Effector CD4-positive, alpha-beta T cell (primary cell): Measurements from ENCODE around the gene MFSD6L.
"Not testable (repeated sequence)": the region's sequence is repeated elsewhere in the genome, so short reads cannot be mapped to it uniquely, and the experiment has no call there.

Experiments
- DNase-seq: peaks from one replicate; pipeline ENCODE4 v3.0.0-alpha.2; 2020

MFSD6L gene

GRCh38 chr17:8825802-8826201 lies 26.6 kb upstream of the MFSD6L start:
- DNase-seq, result no peak

GRCh38 chr17:8823279-8823678 lies 24.1 kb upstream of the MFSD6L start:
- no peak for DNase-seq

- DNase-seq, result no peak
Observed at GRCh38 chr17:8822401-8823035, 23.4 kb upstream of the MFSD6L start.

GRCh38 chr17:8821446-8822105 lies 22.4 kb upstream of the MFSD6L start:
- no peak for DNase-seq

- DNase-seq, result no peak
Observed at GRCh38 chr17:8820311-8821010, 21.3 kb upstream of the MFSD6L start.

GRCh38 chr17:8818654-8819330 lies 19.6 kb upstream of the MFSD6L start:
- no peak for DNase-seq

- DNase-seq, result no peak
Observed at GRCh38 chr17:8818047-8818446, 18.9 kb upstream of the MFSD6L start.

- DNase-seq, result no peak
Observed at GRCh38 chr17:8806926-8807550, 7.9 kb upstream of the MFSD6L start.

GRCh38 chr17:8806253-8806925 lies 7.2 kb upstream of the MFSD6L start:
- no peak for DNase-seq

- not testable (repeated sequence) for DNase-seq
Observed at GRCh38 chr17:8805396-8805795, 6.2 kb upstream of the MFSD6L start.

GRCh38 chr17:8803531-8804420 lies 4.6 kb upstream of the MFSD6L start:
- no peak for DNase-seq

GRCh38 chr17:8801135-8801840 lies 2.1 kb upstream of the MFSD6L start:
- DNase-seq, result no peak

GRCh38 chr17:8800656-8801055 lies 1.5 kb upstream of the MFSD6L start:
- no peak for DNase-seq

GRCh38 chr17:8799570-8800212 lies 526 bp upstream of the MFSD6L start:
- DNase-seq, result no peak

- DNase-seq, result no peak
Observed at GRCh38 chr17:8798176-8798845, 854 bp downstream of the MFSD6L start.

GRCh38 chr17:8797621-8798175 lies 1.5 kb downstream of the MFSD6L start:
- no peak for DNase-seq

GRCh38 chr17:8794636-8795035 lies 4.5 kb downstream of the MFSD6L start:
- DNase-seq, result no peak

GRCh38 chr17:8793649-8794048 lies 5.5 kb downstream of the MFSD6L start:
- no peak for DNase-seq

- no peak for DNase-seq
Observed at GRCh38 chr17:8792646-8793045, 6.5 kb downstream of the MFSD6L start.
